HG03066 (cell line): ENCODE measurements around the gene CYP27C1.
A peak's percentile ranks its signal among the peaks of the same experiment; 100 is the strongest.
"Not testable (repeated sequence)": the region's sequence is repeated elsewhere in the genome, so short reads cannot be mapped to it uniquely, and the experiment has no call there.

Experiments
- ATAC-seq: cut with Tn5 transposase; IDR thresholded peaks from one replicate; pipeline ENCODE4 v1.9.1; 2021; ENCODE audit warnings: low read depth; ENCODE audit not compliant: unreplicated experiment

Gene CYP27C1

DNA sequence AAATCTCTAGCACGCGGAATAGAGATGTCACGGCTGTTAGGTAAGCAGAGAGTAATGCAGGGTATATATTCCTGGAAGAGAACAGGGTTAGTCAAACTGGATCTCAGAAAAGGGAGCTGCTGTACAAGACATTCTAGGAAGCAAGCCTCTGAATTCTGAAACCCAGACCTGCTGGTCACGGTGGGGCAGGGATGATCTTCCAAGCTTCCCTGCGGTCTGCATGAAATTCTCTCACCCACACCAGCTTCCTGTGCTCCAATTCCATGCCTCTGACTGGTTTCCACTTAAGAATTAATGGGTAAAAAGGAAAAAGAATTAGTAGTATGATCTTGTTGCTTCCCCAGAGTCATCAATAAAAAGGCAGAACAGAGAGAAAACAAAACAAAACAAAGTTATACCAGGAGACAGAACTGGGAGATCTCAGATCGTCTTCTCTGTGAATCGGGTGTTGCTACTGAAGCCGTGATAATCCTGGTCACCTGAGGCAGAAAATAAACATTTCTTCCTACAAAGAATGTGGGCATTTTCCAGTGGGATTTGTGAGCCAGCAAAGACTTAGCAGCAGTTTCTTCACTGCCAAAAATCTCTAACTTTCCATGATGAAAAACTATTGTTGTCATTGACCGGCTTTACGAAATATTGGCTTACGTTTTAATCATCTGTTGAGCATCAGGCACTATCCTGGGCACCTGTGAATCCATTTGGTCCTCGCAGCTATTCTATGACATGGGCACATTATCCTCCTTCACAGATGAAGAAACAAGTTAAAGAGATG lies 5.3 kb upstream of the CYP27C1 start:
- no peak for ATAC-seq

- ATAC-seq = not testable (repeated sequence)
Observed at GRCh38 chr2:127224135-127224534, 4.0 kb upstream of the CYP27C1 start.

DNA sequence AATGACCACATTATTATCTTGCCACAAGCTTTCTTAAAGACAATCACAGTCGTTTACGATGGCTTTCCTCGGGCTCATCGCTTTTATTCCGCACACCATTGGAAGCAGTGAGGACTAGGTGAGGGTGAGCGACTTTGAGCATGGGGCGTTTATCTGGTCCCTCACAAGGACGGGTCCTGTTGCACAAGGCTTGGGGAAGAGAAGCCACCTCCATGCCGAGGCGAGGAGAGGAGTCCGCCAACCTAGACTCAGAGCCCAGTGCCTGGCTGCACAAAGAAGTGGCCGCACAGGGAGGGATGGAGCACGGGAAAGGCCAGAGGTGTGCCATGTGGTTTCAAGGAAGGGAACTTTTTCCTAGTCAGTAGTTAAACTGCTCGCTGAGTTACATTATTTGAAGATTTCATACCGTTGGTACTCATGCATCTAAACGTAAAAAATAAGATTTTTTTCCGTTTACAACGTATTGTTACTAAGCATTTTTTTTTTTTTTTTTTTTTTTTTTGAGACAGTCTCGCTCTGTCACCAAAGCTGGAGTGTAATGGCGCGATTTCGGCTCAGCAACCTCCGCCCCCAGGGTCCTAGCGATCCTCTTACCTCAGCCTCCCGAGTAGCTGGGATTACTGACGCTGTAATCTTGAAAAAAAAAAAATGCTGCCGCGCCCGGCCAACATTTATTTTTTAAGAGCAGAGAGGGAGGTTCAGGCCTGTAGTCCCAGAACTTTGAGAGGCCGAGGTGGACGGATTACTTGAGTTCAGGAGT lies 849 bp upstream of the CYP27C1 start:
- no peak for ATAC-seq

DNA sequence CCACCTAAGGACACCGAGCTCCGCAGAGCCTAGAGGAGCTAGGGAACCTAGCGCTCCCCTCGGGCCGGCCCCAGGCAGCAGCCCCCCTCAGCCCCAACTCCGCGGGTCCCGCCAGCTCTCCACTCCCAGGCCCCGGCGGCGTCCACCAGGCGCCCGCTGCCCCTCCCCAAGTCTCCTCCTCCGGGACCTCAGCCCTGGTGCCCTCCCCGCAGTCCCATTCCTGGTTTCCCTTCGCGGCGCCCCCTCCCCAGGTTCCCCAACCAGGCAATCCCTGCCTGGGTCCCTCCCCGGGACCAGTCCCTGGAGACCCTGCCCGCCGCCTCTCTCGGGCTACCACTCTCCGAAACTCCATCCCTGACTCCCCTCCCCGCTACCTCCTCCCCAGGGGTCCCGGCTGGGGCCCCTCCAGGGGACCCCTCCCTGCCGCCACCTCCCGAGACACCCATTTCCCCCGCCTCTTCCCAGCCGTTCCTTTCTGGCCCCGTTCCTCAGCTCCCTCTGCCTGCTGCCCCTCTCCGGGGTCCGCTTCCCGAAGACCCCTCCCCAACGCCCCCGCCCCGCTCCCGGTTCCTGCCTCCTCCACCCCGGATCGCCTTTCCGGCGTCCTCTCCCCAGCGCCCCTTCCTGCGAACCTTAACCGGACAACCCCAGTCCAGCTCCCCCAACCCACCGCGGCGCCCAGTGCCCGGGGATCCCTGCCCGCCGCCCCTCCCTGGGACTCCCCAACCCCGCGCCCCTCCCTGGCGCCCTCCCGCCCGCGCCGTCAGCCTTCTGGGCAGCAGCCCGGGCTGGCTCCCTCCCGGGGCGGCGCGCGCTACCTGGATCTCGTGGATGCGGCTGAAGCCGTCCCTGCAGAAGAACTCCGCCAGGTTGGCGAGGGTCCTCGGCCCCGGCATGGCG lies 678 bp downstream of the CYP27C1 start:
- no peak for ATAC-seq

DNA sequence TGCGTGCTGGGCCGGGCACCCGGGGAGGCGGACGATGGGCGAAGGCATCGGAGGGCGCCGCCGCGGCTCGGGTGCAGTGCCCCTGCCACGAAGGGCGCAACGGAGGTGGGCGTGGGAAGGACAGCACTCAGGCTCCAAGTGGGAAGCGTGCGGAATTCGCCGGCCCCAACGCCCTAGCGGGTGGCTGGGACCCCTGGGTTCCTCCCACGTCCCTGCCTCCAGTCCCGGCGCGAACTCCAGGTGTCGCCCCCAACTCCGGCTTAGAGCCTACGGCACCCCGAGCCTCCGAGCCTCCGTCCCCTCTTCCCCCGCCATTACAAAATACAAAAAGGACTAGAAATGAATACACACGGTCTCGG lies 1.3 kb downstream of the CYP27C1 start:
- no peak for ATAC-seq

DNA sequence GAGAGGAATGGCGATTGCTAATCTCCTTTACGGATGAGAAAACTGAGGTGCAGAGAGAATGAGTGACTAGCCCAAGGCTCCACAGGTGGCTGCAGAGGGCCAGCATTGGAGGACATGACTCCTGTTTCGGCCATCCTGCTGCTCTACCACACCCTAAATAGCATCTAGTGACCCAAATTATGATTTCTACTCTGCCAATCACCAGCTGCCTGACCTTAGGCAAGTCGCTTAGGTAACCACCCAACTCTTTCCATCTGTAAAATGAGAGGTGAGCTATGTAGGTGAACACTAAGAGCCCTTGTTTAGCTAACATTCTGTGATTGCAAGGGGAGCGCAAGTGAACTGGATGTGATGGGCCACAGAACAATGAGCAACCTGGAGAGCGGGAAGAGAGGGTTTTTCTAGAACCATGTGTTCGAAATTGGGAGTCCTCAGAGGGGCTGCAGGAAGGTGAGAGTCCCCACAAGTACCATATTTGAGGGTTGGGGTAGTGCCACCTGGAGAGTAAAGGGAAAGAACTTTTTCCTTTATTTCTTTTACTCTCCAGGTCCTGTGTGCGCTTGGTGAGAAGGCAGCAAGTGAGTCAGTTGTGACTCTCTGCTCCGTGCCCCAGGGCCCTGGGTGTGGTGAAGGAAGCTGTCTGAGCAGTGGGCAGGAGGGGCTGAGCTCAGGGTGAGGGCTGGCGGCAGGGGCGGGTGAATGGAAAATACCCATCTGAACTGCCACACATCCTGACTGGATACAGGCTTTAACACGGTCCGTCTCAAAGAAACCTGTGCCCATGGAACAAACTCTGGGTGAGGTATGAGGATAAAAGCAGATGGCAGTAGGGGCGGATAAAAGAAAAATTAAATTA lies 2.4 kb downstream of the CYP27C1 start:
- ATAC-seq = no peak

GRCh38 chr2:127216593-127216992 lies 3.5 kb downstream of the CYP27C1 start:
- no peak for ATAC-seq

GRCh38 chr2:127216095-127216494 lies 4.0 kb downstream of the CYP27C1 start:
- no peak for ATAC-seq

DNA sequence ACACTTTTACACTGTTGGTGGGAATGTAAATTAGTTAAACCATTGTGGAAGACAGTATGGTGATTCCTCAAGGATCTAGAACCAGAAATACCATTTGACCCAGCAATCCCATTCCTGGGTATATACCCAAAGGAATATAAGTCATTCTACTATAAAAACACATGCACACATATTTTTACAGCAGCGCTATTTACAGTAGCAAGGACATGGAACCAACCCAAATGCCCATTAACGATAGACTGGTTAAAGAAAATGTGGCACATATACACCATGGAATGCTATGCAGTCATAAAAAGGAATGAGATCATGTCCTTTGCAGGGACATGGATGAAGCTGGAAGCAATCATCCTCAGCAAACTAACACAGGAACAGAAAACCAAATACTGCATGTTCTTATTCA lies 5.9 kb downstream of the CYP27C1 start:
- ATAC-seq = not testable (repeated sequence)

DNA sequence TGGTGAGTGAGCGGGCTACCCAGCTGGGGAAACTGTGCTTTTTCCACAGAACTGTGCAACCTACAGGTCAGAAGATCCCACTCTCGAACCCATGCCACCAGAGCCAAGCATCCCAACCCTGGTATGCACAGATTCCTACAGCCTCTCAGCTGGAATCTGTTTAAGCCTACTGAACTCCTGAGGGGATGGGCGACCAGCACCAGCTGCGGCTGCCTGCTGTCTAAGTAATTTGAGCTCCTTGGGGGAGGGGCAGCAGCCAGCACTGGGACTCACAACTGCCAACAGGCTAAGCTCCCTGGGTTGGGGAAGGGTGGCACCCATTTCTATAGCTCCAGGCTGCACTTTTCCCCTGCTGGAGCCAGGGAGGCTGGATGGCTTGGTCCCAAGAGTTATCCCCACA lies 11.8 kb downstream of the CYP27C1 start:
- ATAC-seq = no peak

GRCh38 chr2:127205218-127206125 lies 14.6 kb downstream of the CYP27C1 start:
- no peak for ATAC-seq

DNA sequence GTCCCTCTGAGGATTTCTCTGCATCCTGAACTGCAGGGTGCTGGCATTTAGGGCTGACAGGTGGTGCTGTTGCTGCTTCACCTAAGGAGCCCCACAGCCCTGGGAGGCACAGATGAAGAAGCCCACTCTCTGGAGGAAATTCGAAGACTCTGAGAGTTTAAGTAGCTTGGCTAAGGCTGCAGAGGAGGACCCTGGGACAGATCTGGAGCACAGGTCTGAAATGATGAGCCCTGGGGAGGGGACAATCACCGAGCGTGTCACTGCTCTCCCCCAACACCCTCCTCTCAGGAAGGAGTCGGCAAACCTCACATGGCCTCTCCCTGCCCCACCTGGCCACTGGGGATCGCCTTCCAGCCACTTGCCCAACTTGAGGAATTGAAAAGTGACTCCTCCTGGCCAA lies 18.6 kb downstream of the CYP27C1 start:
- ATAC-seq = no peak

DNA sequence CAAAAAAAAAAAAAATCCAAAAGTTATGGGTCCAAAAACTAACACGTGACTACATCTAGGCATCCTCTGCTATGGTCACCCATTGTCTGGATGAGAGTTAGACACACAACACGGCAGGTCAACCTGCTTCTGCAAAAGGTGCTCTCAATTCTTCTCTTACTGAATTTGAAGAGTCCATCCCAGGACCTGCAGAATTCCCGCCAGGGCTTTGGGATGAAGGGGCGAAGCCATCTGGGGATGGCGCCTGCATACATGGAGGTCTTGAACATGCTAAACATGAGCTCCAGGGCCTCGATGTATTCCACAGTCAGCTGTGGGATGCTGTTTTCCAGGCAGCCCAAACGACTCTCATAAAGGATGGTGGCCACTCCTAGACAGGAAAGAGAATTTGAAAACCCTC lies 19.1 kb downstream of the CYP27C1 start:
- ATAC-seq = no peak

DNA sequence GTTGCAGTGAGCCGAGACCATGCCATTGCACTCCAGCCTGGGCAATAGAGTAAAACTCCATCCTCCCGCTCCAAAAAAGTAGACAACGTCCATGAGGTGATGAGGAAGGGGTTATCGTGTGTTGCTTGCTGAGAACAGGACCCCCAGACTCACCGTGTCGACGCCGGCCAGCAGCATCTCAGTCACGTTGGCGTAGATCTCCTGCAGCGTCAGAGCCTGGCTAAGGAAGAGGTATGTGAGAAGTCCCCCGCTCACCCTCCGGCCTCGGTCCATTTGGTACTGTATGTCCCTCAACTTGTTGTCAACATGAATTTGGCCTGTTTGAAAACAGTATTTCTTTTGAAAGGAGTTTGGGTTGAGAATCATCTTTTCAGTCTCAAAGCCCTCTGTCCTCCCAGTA lies 20.9 kb downstream of the CYP27C1 start:
- ATAC-seq = no peak

DNA sequence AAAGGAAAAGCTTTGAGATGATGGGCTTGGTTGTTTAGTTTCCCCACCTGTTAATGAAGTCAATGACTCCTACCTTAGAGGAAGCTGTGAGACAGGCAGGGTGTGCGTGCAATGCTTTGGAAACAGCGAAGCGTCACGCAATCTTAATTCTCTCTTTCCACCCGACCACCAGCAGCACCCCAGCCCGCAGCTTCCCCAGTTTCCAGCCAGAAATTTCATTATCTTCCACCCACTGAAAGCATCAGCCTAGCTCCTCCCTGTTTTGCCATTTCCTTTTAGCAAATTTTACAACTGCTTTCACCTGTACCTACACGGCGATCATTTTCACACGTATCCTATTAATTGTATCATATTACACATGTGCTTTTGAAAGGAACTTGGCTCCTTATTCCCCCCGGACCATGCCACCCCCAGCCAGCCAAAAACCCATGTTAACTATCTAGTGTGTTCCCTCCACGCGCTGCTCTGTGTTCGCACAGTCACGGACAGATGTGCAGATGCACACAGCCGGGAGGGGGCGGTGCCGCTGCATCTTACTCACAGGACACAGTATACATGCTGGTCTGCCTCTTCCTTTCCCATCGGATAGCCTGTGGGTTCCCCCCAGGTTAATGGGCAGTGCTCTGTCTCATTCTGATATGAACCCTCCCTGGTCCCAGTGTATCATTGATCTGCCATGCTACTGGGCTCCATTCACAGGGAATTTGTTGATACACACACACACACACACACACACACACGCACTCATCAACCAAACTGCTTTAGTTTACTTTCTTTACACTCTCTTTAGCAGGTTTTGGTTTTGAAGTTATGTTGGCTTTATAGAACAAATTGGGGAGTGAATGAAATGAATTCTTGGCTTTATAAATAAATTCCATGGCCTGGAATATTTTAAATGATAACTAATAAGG lies 22.4 kb downstream of the CYP27C1 start:
- ATAC-seq = peak; percentile 75

DNA sequence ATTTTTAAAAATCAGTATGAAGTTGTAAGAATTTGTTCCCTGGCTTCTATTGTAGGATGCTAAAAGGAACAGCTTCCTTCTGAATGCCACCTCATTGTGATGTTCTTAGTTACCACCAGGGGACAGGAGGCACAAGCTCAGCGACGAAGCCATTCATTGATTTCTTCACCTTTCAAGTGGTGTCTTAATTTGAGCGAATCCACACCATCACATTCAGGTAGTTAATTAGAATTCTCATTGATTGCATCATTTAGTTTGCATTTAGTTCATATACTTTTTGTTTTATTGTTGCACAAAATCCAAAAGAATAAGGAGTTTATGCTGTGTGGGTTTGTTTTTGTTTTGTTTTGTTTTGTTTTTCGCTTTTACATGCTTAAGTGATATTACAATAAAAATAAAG lies 23.1 kb downstream of the CYP27C1 start:
- no peak for ATAC-seq

GRCh38 chr2:127196549-127196948 lies 23.6 kb downstream of the CYP27C1 start:
- no peak for ATAC-seq
